Rectal smooth muscle tissue (tissue), 1 donor: ENCODE data around the gene INTS6.

Experiments used
- H3K27ac ChIP-seq: one replicate; pipeline ENCODE4 v1.7.0; 2013; ENCODE audit warnings: low read depth, low read length, inconsistent platforms
- H3K27me3 ChIP-seq: one replicate; pipeline ENCODE4 v1.7.0; 2013; ENCODE audit warnings: low read length; ENCODE audit not compliant: control insufficient read depth, insufficient read depth
- H3K36me3 ChIP-seq: one replicate; pipeline ENCODE4 v1.7.0; 2013; ENCODE audit warnings: low read length; ENCODE audit not compliant: control insufficient read depth, insufficient read depth
- H3K4me1 ChIP-seq: one replicate; pipeline ENCODE4 v1.7.0; 2013; ENCODE audit warnings: low read length; ENCODE audit not compliant: control insufficient read depth, insufficient read depth
- H3K4me3 ChIP-seq: one replicate; pipeline ENCODE4 v1.7.0; 2013; ENCODE audit warnings: low read length
- H3K9ac ChIP-seq: one replicate; pipeline ENCODE4 v1.7.0; 2013; ENCODE audit warnings: low read length

INTS6 gene, protein sequence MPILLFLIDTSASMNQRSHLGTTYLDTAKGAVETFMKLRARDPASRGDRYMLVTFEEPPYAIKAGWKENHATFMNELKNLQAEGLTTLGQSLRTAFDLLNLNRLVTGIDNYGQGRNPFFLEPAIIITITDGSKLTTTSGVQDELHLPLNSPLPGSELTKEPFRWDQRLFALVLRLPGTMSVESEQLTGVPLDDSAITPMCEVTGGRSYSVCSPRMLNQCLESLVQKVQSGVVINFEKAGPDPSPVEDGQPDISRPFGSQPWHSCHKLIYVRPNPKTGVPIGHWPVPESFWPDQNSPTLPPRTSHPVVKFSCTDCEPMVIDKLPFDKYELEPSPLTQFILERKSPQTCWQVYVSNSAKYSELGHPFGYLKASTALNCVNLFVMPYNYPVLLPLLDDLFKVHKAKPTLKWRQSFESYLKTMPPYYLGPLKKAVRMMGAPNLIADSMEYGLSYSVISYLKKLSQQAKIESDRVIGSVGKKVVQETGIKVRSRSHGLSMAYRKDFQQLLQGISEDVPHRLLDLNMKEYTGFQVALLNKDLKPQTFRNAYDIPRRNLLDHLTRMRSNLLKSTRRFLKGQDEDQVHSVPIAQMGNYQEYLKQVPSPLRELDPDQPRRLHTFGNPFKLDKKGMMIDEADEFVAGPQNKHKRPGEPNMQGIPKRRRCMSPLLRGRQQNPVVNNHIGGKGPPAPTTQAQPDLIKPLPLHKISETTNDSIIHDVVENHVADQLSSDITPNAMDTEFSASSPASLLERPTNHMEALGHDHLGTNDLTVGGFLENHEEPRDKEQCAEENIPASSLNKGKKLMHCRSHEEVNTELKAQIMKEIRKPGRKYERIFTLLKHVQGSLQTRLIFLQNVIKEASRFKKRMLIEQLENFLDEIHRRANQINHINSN

DNA sequence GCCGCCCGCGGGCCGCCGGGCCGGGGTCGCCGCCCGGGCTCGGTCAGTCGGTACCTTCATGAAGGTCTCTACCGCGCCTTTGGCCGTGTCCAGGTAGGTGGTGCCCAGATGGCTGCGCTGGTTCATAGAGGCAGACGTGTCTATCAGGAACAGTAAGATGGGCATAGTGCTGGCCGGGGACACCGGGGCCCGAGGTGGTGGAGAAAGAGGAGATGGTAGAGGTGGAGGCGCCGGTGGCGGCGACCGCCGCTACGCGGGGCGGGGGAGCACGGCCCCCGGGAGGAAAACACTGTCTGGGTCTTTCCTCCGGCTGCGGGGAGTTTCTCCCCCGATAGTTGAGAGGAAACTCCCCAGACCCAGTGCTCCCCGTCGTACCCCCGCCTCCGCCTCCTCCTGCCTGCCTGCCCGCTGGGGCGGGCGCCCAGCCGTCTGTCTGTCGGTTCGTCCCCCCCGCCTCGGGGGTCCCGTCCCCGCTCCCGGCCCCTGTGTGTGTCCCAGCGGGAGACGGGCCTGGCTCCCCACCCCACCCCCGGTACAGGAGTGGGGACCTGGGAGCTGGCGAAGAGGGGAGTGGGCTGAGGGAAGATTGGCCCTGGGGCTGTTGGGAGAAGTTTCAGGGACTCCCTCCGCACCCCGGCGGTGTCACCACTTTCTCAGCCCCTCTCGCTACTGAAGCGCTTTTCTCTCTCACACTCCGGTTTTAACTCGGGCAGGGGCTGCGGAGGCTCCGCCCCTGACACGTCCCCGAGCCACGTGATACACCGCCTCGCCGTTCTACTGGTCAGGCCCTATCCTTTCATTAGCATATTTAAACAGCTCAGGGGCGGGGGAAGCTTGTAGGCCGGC, at the start of gene INTS6:
INTS6 (minus strand) TSS at position 676 of the 846 bp plus-strand sequence; CDS start at position 165, 511 bp downstream.
- Histone ChIP-seq H3K27ac (peak within 1 kb of the TSS; percentile 95), H3K4me1 (peaks cover 10% of the 10 kb centered on the region), H3K36me3 (no peaks in the 10 kb centered on the region), H3K27me3 (no peaks in the 10 kb centered on the region), H3K9ac (peak within 1 kb of the TSS; percentile 99), H3K4me3 (peak within 1 kb of the TSS; percentile 99)

DNA sequence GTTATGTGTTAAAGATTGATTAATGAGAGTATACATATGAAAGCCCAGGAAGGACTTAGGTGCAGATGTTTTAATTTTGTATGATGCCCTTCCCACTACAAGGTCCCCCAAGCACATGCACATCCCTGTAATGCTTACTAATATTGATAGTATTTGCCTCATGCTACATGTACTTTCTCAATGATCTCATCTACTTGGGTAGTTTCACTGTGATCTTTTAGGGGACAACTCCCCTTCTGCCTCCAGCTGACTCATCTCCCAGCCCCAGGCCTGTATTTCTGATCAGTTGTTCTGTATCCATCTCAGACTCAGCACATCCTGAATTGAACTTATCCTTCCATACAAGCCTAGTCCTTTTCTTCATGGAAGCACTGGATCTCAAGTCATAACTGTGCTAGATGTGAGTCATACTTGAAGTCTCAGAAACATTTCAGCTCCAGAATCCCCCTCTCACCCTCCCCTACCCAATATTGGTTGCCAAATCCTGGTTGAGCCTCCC, 49.4 kb upstream of the INTS6 start:
- Histone ChIP-seq H3K27ac (no peak overlapping the region), H3K27me3 (no peaks in the 10 kb centered on the region), H3K4me3 (no peak overlapping the region), H3K36me3 (no peaks in the 10 kb centered on the region), H3K9ac (no peak overlapping the region), H3K4me1 (no peaks in the 10 kb centered on the region)

DNA sequence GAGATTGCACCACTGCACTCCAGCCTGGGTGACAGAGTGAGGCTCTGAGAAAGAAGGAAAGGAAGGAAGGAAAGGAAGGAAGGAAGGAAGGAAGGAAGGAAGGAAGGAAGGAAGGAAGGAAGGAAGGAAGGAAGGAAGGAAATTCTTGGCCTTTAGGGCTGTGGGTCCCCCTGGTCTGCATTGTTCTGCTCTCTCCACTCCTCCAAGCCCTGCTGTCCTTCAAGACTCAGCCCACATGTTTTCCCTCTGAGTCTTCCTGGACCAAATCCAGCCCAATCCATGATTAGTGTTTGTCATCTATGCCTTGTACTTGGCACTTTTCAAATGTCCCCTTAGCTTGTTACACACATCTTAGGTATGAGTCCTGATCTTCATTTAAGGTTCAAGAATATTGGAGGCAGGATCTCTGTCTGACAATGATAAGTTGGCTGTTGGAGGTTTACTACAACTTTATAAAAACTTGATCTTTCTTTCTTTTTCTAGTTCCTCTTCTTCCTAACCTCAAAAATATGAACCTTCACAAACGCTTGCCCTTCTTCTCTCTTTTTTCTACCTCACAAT, 48.8 kb upstream of the INTS6 start:
- no peaks in the 10 kb centered on the region for H3K36me3 ChIP-seq

DNA sequence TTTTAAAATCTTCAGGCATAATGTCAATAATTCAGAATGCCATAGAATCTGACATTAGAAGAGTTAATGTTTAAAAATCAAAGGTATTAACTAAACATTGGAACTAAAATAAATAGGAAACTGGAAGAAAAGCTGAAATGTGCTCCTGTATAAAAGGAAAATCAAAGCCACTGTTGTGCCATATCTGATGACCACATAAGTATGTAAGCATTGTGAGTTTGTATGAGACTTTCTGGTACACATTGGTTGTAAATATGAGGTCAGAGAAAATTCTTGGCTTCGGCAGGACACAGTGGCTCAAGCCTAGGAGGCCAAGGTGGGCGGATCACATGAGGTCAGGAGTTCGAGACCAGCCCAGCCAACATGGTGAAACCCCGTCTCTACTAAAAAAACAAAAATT, 48.3 kb upstream of the INTS6 start:
- Histone ChIP-seq H3K27me3 (no peaks in the 10 kb centered on the region), H3K4me3 (no peak overlapping the region), H3K9ac (no peak overlapping the region), H3K27ac (no peak overlapping the region), H3K4me1 (no peaks in the 10 kb centered on the region), H3K36me3 (no peaks in the 10 kb centered on the region)

More for the DNA sequence above, 48.8 kb upstream of the INTS6 start:
- no peak overlapping the region for H3K27ac ChIP-seq
- no peaks in the 10 kb centered on the region for H3K27me3 ChIP-seq
- H3K9ac ChIP-seq = no peak overlapping the region
- H3K4me1 ChIP-seq = no peaks in the 10 kb centered on the region
- H3K4me3 ChIP-seq = no peak overlapping the region

- H3K4me1 ChIP-seq = no peaks in the 10 kb centered on the region
- no peaks in the 10 kb centered on the region for H3K27me3 ChIP-seq
- no peak overlapping the region for H3K9ac ChIP-seq
- H3K36me3 ChIP-seq = no peaks in the 10 kb centered on the region
- H3K27ac ChIP-seq = no peak overlapping the region
- no peak overlapping the region for H3K4me3 ChIP-seq
Measured at GRCh38 chr13:51500687-51501086, 47.9 kb upstream of the INTS6 start.

- no peak overlapping the region for H3K9ac ChIP-seq
- no peak overlapping the region for H3K27ac ChIP-seq
- no peak overlapping the region for H3K4me3 ChIP-seq
- no peaks in the 10 kb centered on the region for H3K36me3 ChIP-seq
- H3K4me1 ChIP-seq = no peaks in the 10 kb centered on the region
- no peaks in the 10 kb centered on the region for H3K27me3 ChIP-seq
Measured at GRCh38 chr13:51499841-51500240, 47.0 kb upstream of the INTS6 start.

DNA sequence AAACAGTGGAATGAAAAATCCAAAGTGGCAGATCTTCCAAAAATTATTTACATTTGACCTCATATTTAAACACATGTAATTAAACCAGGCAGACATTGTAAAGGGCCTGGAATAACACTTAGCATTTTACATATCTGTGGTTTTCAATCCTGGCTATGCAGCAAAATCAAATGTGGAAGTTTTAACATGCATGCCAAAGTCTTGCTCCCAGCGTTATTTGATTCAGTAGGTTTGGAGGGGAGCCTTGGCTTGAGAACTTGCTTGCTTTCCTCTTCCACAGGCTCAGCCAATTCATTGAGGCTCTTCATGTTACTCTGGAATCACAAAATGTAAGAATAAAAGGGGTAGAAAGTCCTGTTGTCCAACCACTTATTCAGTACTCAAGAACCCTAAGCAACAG, 42.5 kb upstream of the INTS6 start:
- no peaks in the 10 kb centered on the region for H3K36me3 ChIP-seq
- no peak overlapping the region for H3K27ac ChIP-seq
- no peaks in the 10 kb centered on the region for H3K27me3 ChIP-seq
- no peaks in the 10 kb centered on the region for H3K4me1 ChIP-seq
- no peak overlapping the region for H3K4me3 ChIP-seq
- no peak overlapping the region for H3K9ac ChIP-seq

- H3K27ac ChIP-seq = no peak overlapping the region
- H3K4me1 ChIP-seq = no peaks in the 10 kb centered on the region
- no peaks in the 10 kb centered on the region for H3K36me3 ChIP-seq
- no peak overlapping the region for H3K4me3 ChIP-seq
- H3K27me3 ChIP-seq = no peaks in the 10 kb centered on the region
- H3K9ac ChIP-seq = no peak overlapping the region
Measured at GRCh38 chr13:51494156-51494555, 41.3 kb upstream of the INTS6 start.

GRCh38 chr13:51488212-51488611, 35.4 kb upstream of the INTS6 start:
- Histone ChIP-seq H3K36me3 (no peaks in the 10 kb centered on the region), H3K9ac (no peak overlapping the region), H3K4me3 (no peak overlapping the region), H3K4me1 (no peaks in the 10 kb centered on the region), H3K27ac (no peak overlapping the region), H3K27me3 (no peaks in the 10 kb centered on the region)

- no peak overlapping the region for H3K9ac ChIP-seq
- H3K27ac ChIP-seq = no peak overlapping the region
- H3K4me1 ChIP-seq = no peaks in the 10 kb centered on the region
- no peak overlapping the region for H3K4me3 ChIP-seq
- H3K27me3 ChIP-seq = no peaks in the 10 kb centered on the region
- H3K36me3 ChIP-seq = no peaks in the 10 kb centered on the region
Measured at GRCh38 chr13:51481656-51482055, 28.8 kb upstream of the INTS6 start.

GRCh38 chr13:51479199-51479523, 26.3 kb upstream of the INTS6 start:
- no peaks in the 10 kb centered on the region for H3K36me3 ChIP-seq
- H3K4me3 ChIP-seq = no peak overlapping the region
- no peaks in the 10 kb centered on the region for H3K27me3 ChIP-seq
- no peak overlapping the region for H3K9ac ChIP-seq
- no peak overlapping the region for H3K27ac ChIP-seq
- no peaks in the 10 kb centered on the region for H3K4me1 ChIP-seq
